Neural cell (in vitro differentiated cells): Measurements from ENCODE around the gene WIZ. TPM values are rescaled to one million over a fixed set of nuclear protein-coding genes. Genes with fewer than 3 reads are reported as not detected.

Experiments
- H2AFZ ChIP-seq: fragments of 200-600, 300-800 bp; sonication (generic), shearing (Covaris generic); 2 replicates; pipeline ENCODE4 v1.6.0; 2014; ENCODE audit warnings: low read depth, mild to moderate bottlenecking, antibody characterized with exemption, low read length, moderate library complexity
- H3F3A ChIP-seq: fragments of 200-600 bp; shearing (Covaris generic); 2 replicates; pipeline ENCODE4 v1.6.1; 2016; ENCODE audit warnings: mild to moderate bottlenecking, moderate library complexity, mixed read lengths, antibody characterized with exemption, low read length; ENCODE audit not compliant: insufficient read depth, poor library complexity, severe bottlenecking
- H3K27ac ChIP-seq: fragments of 200-600, 300-800 bp; sonication (generic), shearing (Covaris generic); 2 replicates; pipeline ENCODE4 v1.5.1; 2014; ENCODE audit warnings: mild to moderate bottlenecking, low read length, moderate library complexity
- H3K27me3 ChIP-seq: fragments of 300-800, 200-600 bp; sonication (generic), shearing (Covaris generic); 2 replicates; pipeline ENCODE4 v1.6.0; 2014; ENCODE audit warnings: mild to moderate bottlenecking, low read depth, low read length, moderate library complexity; ENCODE audit not compliant: insufficient read depth
- H3K36me3 ChIP-seq: fragments of 300-800, 200-600 bp; sonication (generic), shearing (Covaris generic); 2 replicates; pipeline ENCODE4 v1.5.1; 2014; ENCODE audit warnings: mild to moderate bottlenecking, antibody characterized with exemption, low read length, moderate library complexity; ENCODE audit not compliant: insufficient read depth
- H3K4me2 ChIP-seq: fragments of 300-800, 200-600 bp; sonication (generic), shearing (Covaris generic); 2 replicates; pipeline ENCODE4 v1.6.0; 2014; ENCODE audit warnings: mild to moderate bottlenecking, low read length
- H3K4me3 ChIP-seq: fragments of 300-800, 200-600 bp; sonication (generic), shearing (Covaris generic); 2 replicates; pipeline ENCODE4 v1.5.1; 2014; ENCODE audit warnings: mild to moderate bottlenecking, low read length, moderate library complexity
- H3K79me2 ChIP-seq: fragments of 200-600 bp; shearing (Covaris generic); replicated peaks from 2 replicates; pipeline ENCODE4 v1.6.0; 2014; ENCODE audit warnings: mild to moderate bottlenecking, low read length, moderate library complexity; ENCODE audit not compliant: insufficient read depth
- H3K9ac ChIP-seq: fragments of 300-800, 200-600 bp; sonication (generic), shearing (Covaris generic); 2 replicates; pipeline ENCODE4 v1.6.1; 2016; ENCODE audit warnings: mild to moderate bottlenecking, low read length, mixed read lengths
- H3K9me2 ChIP-seq: fragments of 200-600 bp; shearing (Covaris generic); 2 replicates; pipeline ENCODE4 v1.6.1; 2016; ENCODE audit warnings: mild to moderate bottlenecking, low read length, mixed read lengths; ENCODE audit not compliant: insufficient read depth
- H3K9me3 ChIP-seq: fragments of 200-600, 300-800 bp; sonication (generic), shearing (Covaris generic); 2 replicates; pipeline ENCODE4 v1.6.1; 2016; ENCODE audit warnings: mild to moderate bottlenecking, mixed run types, low read length, moderate library complexity, mixed read lengths
- H4K20me1 ChIP-seq: fragments of 200-600 bp; shearing (Covaris generic); 2 replicates; pipeline ENCODE4 v1.6.1; 2016; ENCODE audit warnings: mild to moderate bottlenecking, mixed run types; ENCODE audit not compliant: insufficient read depth
- CTCF ChIP-seq: fragments of 450-650 bp; IDR thresholded peaks from 2 replicates; pipeline ENCODE4 v1.5.1; 2014; ENCODE audit warnings: antibody characterized with exemption, mild to moderate bottlenecking, moderate library complexity; ENCODE audit not compliant: poor library complexity, severe bottlenecking
- EP300 ChIP-seq: fragments of 450-650 bp; conservative IDR thresholded peaks from 2 replicates; pipeline ENCODE4 v1.6.1; 2014; ENCODE audit warnings: antibody characterized with exemption, mild to moderate bottlenecking, moderate library complexity; ENCODE audit not compliant: poor library complexity, severe bottlenecking
- EZH2 ChIP-seq: fragments of 200-600, 300-800 bp; shearing (Covaris generic), sonication (generic); IDR thresholded peaks from 2 replicates; pipeline ENCODE4 v1.6.1; 2014; ENCODE audit warnings: antibody characterized with exemption, low read length, borderline replicate concordance, mild to moderate bottlenecking; ENCODE audit not compliant: insufficient read depth, poor library complexity, severe bottlenecking
- MXI1 ChIP-seq: fragments of 450-650 bp; conservative IDR thresholded peaks from 2 replicates; pipeline ENCODE4 v1.6.1; 2014; ENCODE audit warnings: antibody characterized with exemption, mild to moderate bottlenecking; ENCODE audit not compliant: poor library complexity, severe bottlenecking
- POLR2AphosphoS5 ChIP-seq: IDR thresholded peaks from 2 replicates; pipeline ENCODE4 v1.6.1; 2012
- RAD21 ChIP-seq: fragments of 450-650 bp; conservative IDR thresholded peaks from 2 replicates; pipeline ENCODE4 v1.6.1; 2014; ENCODE audit warnings: antibody characterized with exemption, mild to moderate bottlenecking, moderate library complexity
- SMC3 ChIP-seq: fragments of 450-650 bp; conservative IDR thresholded peaks from 2 replicates; pipeline ENCODE4 v1.6.1; 2014; ENCODE audit warnings: antibody characterized with exemption, mild to moderate bottlenecking, moderate library complexity; ENCODE audit not compliant: poor library complexity
- TAF1 ChIP-seq: IDR thresholded peaks from 2 replicates; pipeline ENCODE4 v1.6.1; 2012; ENCODE audit warnings: low read depth
- polyA plus RNA-seq: library from polyadenylated mRNA; depleted of rRNA; stranded (reverse); fragments of >200 nt; gene quantifications from 2 replicates; pipeline ENCODE4 v1.2.3, GENCODE V29; 2014
- TF ChIP-seq, protein P1 (sequence below): IDR thresholded peaks from 2 replicates; pipeline ENCODE4 v1.6.1; 2012; ENCODE audit warnings: borderline replicate concordance

WIZ gene
- polyA plus RNA-seq, 1 donor from 2014 or later = 13.0 TPM

DNA sequence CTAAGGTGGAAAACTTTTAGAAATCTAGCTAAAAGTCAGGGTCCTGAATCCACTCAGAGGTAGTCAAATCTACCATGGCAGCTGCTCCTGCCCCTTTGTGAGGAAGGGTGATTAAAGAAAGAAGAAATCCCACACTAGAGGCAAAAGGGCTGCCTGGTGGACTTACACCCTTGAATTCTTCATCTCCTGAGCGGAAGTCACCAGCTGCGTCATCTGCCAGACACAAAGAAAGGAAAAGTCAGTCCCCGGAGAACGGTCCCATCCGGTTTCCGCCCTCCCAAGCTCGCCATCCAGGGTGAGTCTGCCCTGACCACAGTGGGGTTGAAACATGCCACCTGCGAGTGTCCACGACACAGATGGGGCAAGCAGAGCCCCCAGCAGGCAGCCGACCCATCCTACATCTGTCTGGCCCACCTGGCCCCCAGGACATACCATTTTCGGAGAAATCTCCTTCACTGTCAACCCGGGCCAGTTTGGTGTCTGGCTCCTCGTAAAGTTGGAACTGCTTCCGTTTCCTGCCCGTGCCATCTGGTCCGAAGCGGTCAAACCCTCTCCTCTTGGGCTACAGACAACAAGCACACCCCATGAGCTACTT lies 77.9 kb downstream of the WIZ start:
- Histone ChIP-seq H2AFZ (no peak overlapping the region), H3F3A (no peaks in the 10 kb centered on the region), H3K79me2 (peaks cover 24% of the 10 kb centered on the region), H3K36me3 (peaks cover 5% of the 10 kb centered on the region), H4K20me1 (peaks cover 5% of the 10 kb centered on the region), H3K9ac (no peak overlapping the region), H3K27me3 (no peaks in the 10 kb centered on the region), H3K4me2 (no peak overlapping the region), H3K9me2 (no peaks in the 10 kb centered on the region), H3K4me3 (no peak overlapping the region), H3K27ac (no peak overlapping the region), H3K9me3 (no peaks in the 10 kb centered on the region)
- no peak for TF ChIP-seq EP300
- TF ChIP-seq SMC3 = no peak
- no peak for TF ChIP-seq RAD21
- no peak for TF ChIP-seq MXI1
- TF ChIP-seq TAF1 = no peak
- TF ChIP-seq EZH2 = no peak
- no peak for TF ChIP-seq POLR2AphosphoS5
- TF ChIP-seq, protein P1, sequence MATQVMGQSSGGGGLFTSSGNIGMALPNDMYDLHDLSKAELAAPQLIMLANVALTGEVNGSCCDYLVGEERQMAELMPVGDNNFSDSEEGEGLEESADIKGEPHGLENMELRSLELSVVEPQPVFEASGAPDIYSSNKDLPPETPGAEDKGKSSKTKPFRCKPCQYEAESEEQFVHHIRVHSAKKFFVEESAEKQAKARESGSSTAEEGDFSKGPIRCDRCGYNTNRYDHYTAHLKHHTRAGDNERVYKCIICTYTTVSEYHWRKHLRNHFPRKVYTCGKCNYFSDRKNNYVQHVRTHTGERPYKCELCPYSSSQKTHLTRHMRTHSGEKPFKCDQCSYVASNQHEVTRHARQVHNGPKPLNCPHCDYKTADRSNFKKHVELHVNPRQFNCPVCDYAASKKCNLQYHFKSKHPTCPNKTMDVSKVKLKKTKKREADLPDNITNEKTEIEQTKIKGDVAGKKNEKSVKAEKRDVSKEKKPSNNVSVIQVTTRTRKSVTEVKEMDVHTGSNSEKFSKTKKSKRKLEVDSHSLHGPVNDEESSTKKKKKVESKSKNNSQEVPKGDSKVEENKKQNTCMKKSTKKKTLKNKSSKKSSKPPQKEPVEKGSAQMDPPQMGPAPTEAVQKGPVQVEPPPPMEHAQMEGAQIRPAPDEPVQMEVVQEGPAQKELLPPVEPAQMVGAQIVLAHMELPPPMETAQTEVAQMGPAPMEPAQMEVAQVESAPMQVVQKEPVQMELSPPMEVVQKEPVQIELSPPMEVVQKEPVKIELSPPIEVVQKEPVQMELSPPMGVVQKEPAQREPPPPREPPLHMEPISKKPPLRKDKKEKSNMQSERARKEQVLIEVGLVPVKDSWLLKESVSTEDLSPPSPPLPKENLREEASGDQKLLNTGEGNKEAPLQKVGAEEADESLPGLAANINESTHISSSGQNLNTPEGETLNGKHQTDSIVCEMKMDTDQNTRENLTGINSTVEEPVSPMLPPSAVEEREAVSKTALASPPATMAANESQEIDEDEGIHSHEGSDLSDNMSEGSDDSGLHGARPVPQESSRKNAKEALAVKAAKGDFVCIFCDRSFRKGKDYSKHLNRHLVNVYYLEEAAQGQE = no peak
- no peak for TF ChIP-seq CTCF

DNA sequence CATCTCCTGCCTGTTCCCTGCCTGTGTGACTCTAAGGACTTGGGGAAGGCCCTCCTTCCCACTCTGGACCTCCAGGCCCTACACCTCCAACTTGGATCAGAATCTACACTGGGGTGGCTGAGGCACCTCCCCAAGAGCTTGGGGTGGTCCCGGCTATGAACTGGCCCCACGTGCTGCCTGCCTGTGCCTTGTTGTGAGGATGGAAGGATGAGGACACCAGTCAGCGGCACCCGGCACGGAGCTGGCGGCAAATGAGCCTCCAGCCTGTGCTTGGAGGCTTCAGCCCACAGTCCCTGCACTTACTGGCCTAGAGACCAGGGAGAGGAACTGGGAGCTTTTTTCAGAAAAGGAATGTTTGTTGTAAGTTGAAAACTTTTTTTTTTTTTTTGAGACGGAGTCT lies 78.6 kb downstream of the WIZ start:
- TF ChIP-seq EP300 = no peak
- no peak for TF ChIP-seq MXI1
- no peak for TF ChIP-seq POLR2AphosphoS5
- no peak for TF ChIP-seq SMC3
- no peak for TF ChIP-seq CTCF
- TF ChIP-seq EZH2 = no peak
- no peak for TF ChIP-seq TAF1
- TF ChIP-seq RAD21 = no peak
- TF ChIP-seq, protein P1 = no peak
- H3K36me3 ChIP-seq = peaks cover 5% of the 10 kb centered on the region
- H3K27me3 ChIP-seq = no peaks in the 10 kb centered on the region
- H2AFZ ChIP-seq = no peak overlapping the region
- H3K27ac ChIP-seq = no peak overlapping the region
- peaks cover 16% of the 10 kb centered on the region for H3K79me2 ChIP-seq
- no peaks in the 10 kb centered on the region for H3K9me3 ChIP-seq
- H3K9ac ChIP-seq = no peak overlapping the region
- H3K4me2 ChIP-seq = no peak overlapping the region
- no peaks in the 10 kb centered on the region for H3K9me2 ChIP-seq
- no peak overlapping the region for H3K4me3 ChIP-seq
- H3F3A ChIP-seq = no peaks in the 10 kb centered on the region
- H4K20me1 ChIP-seq = peaks cover 5% of the 10 kb centered on the region
